Measurements from ENCODE around the gene ARPP19. TPM values are rescaled to one million over a fixed set of nuclear protein-coding genes. Genes with fewer than 3 reads are reported as not detected.

ARPP19 gene
- total and polyA plus RNA-seq, 2 experiments from 2014 or later: 52.7 to 130 TPM

DNA sequence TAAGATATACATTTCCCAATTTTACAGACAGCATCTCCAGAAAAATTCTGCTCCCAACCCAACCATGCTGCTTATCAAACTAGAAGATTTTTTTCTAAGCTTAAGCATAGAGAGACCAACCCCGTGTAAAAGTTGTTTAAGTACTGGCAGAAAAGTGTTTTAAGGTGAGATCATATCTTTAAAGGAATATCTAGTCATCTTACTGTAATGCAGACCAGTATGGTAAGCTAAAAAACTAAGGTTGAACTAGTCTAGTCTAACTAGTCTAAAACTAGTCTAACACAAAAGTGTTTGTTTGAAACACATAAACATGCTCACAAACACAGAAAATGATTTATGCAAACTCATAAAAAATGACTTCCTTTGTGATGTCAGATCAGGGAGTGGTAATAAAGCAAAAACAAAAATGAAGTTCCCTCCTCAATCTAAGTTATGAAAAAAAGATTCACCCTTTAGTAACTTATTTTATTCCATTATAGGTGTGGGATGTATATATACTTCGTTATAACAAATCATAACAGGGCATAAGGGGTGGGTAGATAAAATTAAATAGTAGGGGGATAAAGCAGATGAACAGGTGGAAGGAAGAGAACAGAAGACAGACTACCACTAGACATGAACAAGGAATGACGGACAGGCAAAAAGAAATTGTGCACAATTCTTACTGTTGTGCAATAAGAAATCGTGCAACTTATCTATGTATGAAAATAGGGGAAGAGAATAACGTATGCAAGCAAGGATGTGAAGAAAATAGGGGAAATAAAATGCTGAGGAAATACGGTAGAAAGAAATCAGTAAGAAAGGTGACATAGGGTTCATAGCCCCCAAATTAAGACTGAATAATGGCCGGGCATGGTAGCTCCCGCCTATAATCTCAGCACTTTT, 50.1 kb downstream of the ARPP19 start:
- Histone ChIP-seq H3K79me2 (peaks cover 3% of the 10 kb centered on the region), H3K9me3 (ENCODE audit: low read depth) (no peaks in the 10 kb centered on the region), H3K36me3 (replicated peaks; ENCODE audit: insufficient read depth, low read depth) (no peaks in the 10 kb centered on the region), H3K27me3 (no peaks in the 10 kb centered on the region), H4K20me1 (ENCODE audit: insufficient read depth, poor library complexity, severe bottlenecking) (no peaks in the 10 kb centered on the region), H3K4me2 (no peak overlapping the region), H3K4me3 (no peak overlapping the region), H2AFZ (no peak overlapping the region), H3K4me1 (ENCODE audit: insufficient read depth) (no peaks in the 10 kb centered on the region), H3K27ac (no peak overlapping the region), H3K9me2 (replicated peaks; ENCODE audit: insufficient read depth) (no peaks in the 10 kb centered on the region)
- no peak for TF ChIP-seq CTCF (IDR thresholded peaks at IDR 0.05; ENCODE audit: poor library complexity)
- no peak for TF ChIP-seq EZH2 (IDR thresholded peaks at IDR 0.05; ENCODE audit: borderline replicate concordance)
- no peak for TF ChIP-seq EZH2phosphoT487 (IDR thresholded peaks at IDR 0.05; ENCODE audit: low read depth, severe bottlenecking, unreplicated experiment)
- no peak for DNase-seq (ENCODE audit: low spot score)
- WGBS (ENCODE audit: low lambda C conversion rate, missing lambda C conversion rate): 81% methylated on average over 8 of the region's 8 CpGs

DNA sequence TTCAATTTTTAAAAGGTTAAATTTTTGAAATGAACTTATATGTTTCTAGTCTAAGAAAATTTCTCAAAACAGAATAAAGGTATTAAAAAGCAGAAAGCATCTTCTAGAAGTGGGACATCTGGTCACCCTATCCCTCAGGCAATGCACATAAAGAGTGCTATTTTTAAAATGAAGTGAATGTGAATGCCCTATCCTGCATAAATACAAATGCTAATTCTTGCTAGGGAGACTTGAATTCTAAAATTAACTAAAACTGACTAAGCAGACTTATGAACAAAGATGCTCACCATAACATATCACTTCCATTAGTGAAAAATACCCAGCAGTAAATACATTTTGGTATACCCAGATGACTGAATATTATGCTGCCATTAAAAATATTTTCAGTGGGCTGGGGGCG, 51.8 kb downstream of the ARPP19 start:
- Histone ChIP-seq H3K27ac (no peak overlapping the region), H3K9me3 (ENCODE audit: low read depth) (no peaks in the 10 kb centered on the region), H3K4me2 (no peak overlapping the region), H3K27me3 (no peaks in the 10 kb centered on the region), H3K9me2 (replicated peaks; ENCODE audit: insufficient read depth) (no peaks in the 10 kb centered on the region), H2AFZ (no peak overlapping the region), H3K79me2 (peaks cover 5% of the 10 kb centered on the region), H3K4me1 (ENCODE audit: insufficient read depth) (no peaks in the 10 kb centered on the region), H3K4me3 (no peak overlapping the region), H3K36me3 (replicated peaks; ENCODE audit: insufficient read depth, low read depth) (no peaks in the 10 kb centered on the region), H4K20me1 (ENCODE audit: insufficient read depth, poor library complexity, severe bottlenecking) (no peaks in the 10 kb centered on the region)
- no peak for DNase-seq (ENCODE audit: low spot score)
- TF ChIP-seq EZH2phosphoT487 (IDR thresholded peaks at IDR 0.05; ENCODE audit: low read depth, severe bottlenecking, unreplicated experiment) (no peak), EZH2 (IDR thresholded peaks at IDR 0.05; ENCODE audit: borderline replicate concordance) (no peak), CTCF (IDR thresholded peaks at IDR 0.05; ENCODE audit: poor library complexity) (no peak)
- 95% methylated on average over 1 of the region's 1 CpG for WGBS (ENCODE audit: low lambda C conversion rate, missing lambda C conversion rate)

DNA sequence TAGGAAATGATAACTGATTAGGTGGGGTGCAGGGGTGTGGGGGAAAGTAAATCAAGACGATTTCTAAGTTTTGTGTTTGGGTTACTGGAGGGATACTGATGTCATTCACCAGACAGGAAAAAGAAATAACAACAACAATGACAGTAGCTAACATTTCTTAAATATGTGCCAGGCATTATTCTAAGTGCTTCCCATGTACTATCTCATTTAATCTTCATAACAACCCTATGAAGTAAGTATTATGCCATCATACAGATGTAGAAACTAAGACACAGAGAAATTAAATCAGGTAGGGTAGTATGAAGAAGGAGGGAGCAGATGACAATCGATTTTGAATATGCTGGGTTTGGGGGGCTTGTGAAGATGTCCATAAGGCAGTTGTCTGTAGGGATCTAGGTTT, 53.5 kb downstream of the ARPP19 start:
- Histone ChIP-seq H3K9me3 (ENCODE audit: low read depth) (no peaks in the 10 kb centered on the region), H3K4me1 (ENCODE audit: insufficient read depth) (no peaks in the 10 kb centered on the region), H3K27ac (no peak overlapping the region), H3K36me3 (replicated peaks; ENCODE audit: insufficient read depth, low read depth) (no peaks in the 10 kb centered on the region), H4K20me1 (ENCODE audit: insufficient read depth, poor library complexity, severe bottlenecking) (no peaks in the 10 kb centered on the region), H3K4me2 (no peak overlapping the region), H3K79me2 (peaks cover 5% of the 10 kb centered on the region), H3K27me3 (no peaks in the 10 kb centered on the region), H2AFZ (no peak overlapping the region), H3K9me2 (replicated peaks; ENCODE audit: insufficient read depth) (no peaks in the 10 kb centered on the region), H3K4me3 (no peak overlapping the region)
- no peak for DNase-seq (ENCODE audit: low spot score)
- WGBS (ENCODE audit: low lambda C conversion rate, missing lambda C conversion rate): 83% methylated on average over 2 of the region's 2 CpGs
- TF ChIP-seq EZH2phosphoT487 (IDR thresholded peaks at IDR 0.05; ENCODE audit: low read depth, severe bottlenecking, unreplicated experiment): no peak
- TF ChIP-seq CTCF (IDR thresholded peaks at IDR 0.05; ENCODE audit: poor library complexity): no peak
- TF ChIP-seq EZH2 (IDR thresholded peaks at IDR 0.05; ENCODE audit: borderline replicate concordance): no peak

Measured in hepatocyte (in vitro differentiated cells).